K562 (cell line): Measurements from ENCODE around the gene ACTR3C. TPM values are rescaled to one million over a fixed set of nuclear protein-coding genes. Genes with fewer than 3 reads are reported as not detected.

Experiments used
- BRD9 ChIP-seq: fragments of 450-650 bp; IDR thresholded peaks from 2 replicates; pipeline ENCODE4 v1.6.1; 2018; ENCODE audit warnings: low read depth; ENCODE audit not compliant: partially characterized antibody
- DACH1 ChIP-seq: fragments of 450-650 bp; IDR thresholded peaks from 2 replicates; pipeline ENCODE4 v1.6.1; 2018; ENCODE audit not compliant: partially characterized antibody
- GABPA ChIP-seq: fragments of 200-800 bp; sonication (Bioruptor generic); conservative IDR thresholded peaks from 2 replicates; pipeline ENCODE4 v1.6.1; 2016; ENCODE audit warnings: low read depth, missing genetic modification characterization, missing compliant biosample characterization
- GTF2E2 ChIP-seq: fragments of 200-800 bp; sonication (Bioruptor generic); IDR thresholded peaks from 2 replicates; pipeline ENCODE4 v1.6.1; 2016; ENCODE audit warnings: missing genetic modification characterization, missing compliant biosample characterization
- KAT7 ChIP-seq: sonication (generic); formaldehyde crosslinking; IDR thresholded peaks from 2 replicates; pipeline ENCODE4 v1.8.0; 2022; ENCODE audit warnings: missing genetic modification reagents, mild to moderate bottlenecking, borderline replicate concordance
- NRF1 ChIP-seq, 2 experiments: fragments of 450-650 bp; IDR thresholded peaks in 1 of 2; conservative IDR thresholded peaks in 1 of 2; 2 replicates each; pipeline ENCODE4 v1.6.1; 2014; ENCODE audit warnings: mild to moderate bottlenecking in 2 of 2
- PML ChIP-seq: IDR thresholded peaks from 2 replicates; pipeline ENCODE4 v1.6.1; 2012; ENCODE audit warnings: low read length, inconsistent platforms
- POLR2AphosphoS2 ChIP-seq: IDR thresholded peaks from 2 replicates; pipeline ENCODE4 v1.6.1; 2012; ENCODE audit warnings: low read length, improper control_type of control experiment
- POLR2G ChIP-seq: fragments of 200-400 bp; formaldehyde crosslinking; IDR thresholded peaks from 2 replicates; pipeline ENCODE4 v1.6.1; 2017; ENCODE audit warnings: low read depth, mild to moderate bottlenecking, antibody characterized with exemption, low read length, moderate library complexity
- PURB ChIP-seq: sonication (generic); formaldehyde crosslinking; IDR thresholded peaks from 2 replicates; pipeline ENCODE4 v1.9.0; 2021; ENCODE audit warnings: low read depth, mild to moderate bottlenecking, missing genetic modification reagents
- SP2 ChIP-seq: IDR thresholded peaks from 2 replicates; pipeline ENCODE4 v1.6.1; 2011; ENCODE audit warnings: mild to moderate bottlenecking, low read depth, low read length, moderate library complexity; ENCODE audit not compliant: poor library complexity, severe bottlenecking; ENCODE audit errors: extremely low read depth
- ZNF174 ChIP-seq: fragments of 250-450 bp; sonication (Bioruptor Pico); IDR thresholded peaks from 2 replicates; pipeline ENCODE4 v1.4.0; 2020; ENCODE audit warnings: mild to moderate bottlenecking
- ZNF696 ChIP-seq: fragments of 250-450 bp; sonication (Bioruptor Pico); conservative IDR thresholded peaks from 2 replicates; pipeline ENCODE4 v1.4.0; 2020; ENCODE audit warnings: mild to moderate bottlenecking, moderate library complexity
- polyA plus RNA-seq, 8 experiments: library from polyadenylated mRNA; depleted of rRNA in 4 of 8; stranded (reverse) in 5 of 8; unstranded in 3 of 8; fragments of >200 nt; fragmentation: Nextera tagmentation in 2 of 8; fragmentation: Illumina TruSeq in 1 of 8; extraction: Ambion mirVana in 2 of 8; extraction: Trizol in 1 of 8; gene quantifications; 2 replicates each; pipeline versions ENCODE4 v1.2.1 to v1.2.3, GENCODE V29; 2011 to 2014; ENCODE audit warnings: inconsistent platforms in 1 of 8, missing spikeins in 1 of 8
- total RNA-seq, 7 experiments: library from RNA; depleted of rRNA in 6 of 7; stranded (reverse); fragments of >200 nt in 6 of 7; fragmentation: Illumina TruSeq in 2 of 7; extraction: Trizol in 2 of 7; gene quantifications; 2 replicates each; pipeline versions ENCODE4 v1.2.1 to v1.2.3, GENCODE V29; 2011 to 2021; ENCODE audit warnings: low replicate concordance in 1 of 7
- TF ChIP-seq, protein P1 (sequence below): sonication (generic); formaldehyde crosslinking; IDR thresholded peaks from 2 replicates; pipeline ENCODE4 v1.8.1; 2023; ENCODE audit warnings: mild to moderate bottlenecking, missing genetic modification reagents
- TF ChIP-seq, protein P2 (sequence below), 2 experiments: IDR thresholded peaks; 2 replicates each; pipeline ENCODE4 v1.6.1; 2011; ENCODE audit warnings: borderline replicate concordance in 1 of 2, control low read depth in 1 of 2, low read depth in 1 of 2, low read length in 1 of 2, mild to moderate bottlenecking in 1 of 2, mixed read lengths in 1 of 2, moderate library complexity in 1 of 2; ENCODE audit not compliant: insufficient read depth in 1 of 2, insufficient read length in 1 of 2, poor library complexity in 1 of 2, severe bottlenecking in 1 of 2; ENCODE audit errors: extremely low read depth in 1 of 2
- TF ChIP-seq, protein P3 (sequence below): fragments of 450-650 bp; formaldehyde crosslinking; IDR thresholded peaks from 2 replicates; pipeline ENCODE4 v1.4.0; 2022; ENCODE audit warnings: mild to moderate bottlenecking, moderate library complexity
- TF ChIP-seq, protein P4 (sequence below): fragments of 450-650 bp; formaldehyde crosslinking; IDR thresholded peaks from 2 replicates; pipeline ENCODE4 v1.4.0; 2020; ENCODE audit warnings: mild to moderate bottlenecking, moderate library complexity
- TF ChIP-seq, protein P5 (sequence below): fragments of 250-450 bp; sonication (Bioruptor Pico); IDR thresholded peaks from 2 replicates; pipeline ENCODE4 v1.5.1; 2021; ENCODE audit warnings: mild to moderate bottlenecking

Gene ACTR3C
- total and polyA plus RNA-seq, 9 of the 15 experiments (the other 6 are each of a cell fraction or from before 2014, with no cell fraction given) = 9.0 to 35.4 (median 13.3) TPM

DNA sequence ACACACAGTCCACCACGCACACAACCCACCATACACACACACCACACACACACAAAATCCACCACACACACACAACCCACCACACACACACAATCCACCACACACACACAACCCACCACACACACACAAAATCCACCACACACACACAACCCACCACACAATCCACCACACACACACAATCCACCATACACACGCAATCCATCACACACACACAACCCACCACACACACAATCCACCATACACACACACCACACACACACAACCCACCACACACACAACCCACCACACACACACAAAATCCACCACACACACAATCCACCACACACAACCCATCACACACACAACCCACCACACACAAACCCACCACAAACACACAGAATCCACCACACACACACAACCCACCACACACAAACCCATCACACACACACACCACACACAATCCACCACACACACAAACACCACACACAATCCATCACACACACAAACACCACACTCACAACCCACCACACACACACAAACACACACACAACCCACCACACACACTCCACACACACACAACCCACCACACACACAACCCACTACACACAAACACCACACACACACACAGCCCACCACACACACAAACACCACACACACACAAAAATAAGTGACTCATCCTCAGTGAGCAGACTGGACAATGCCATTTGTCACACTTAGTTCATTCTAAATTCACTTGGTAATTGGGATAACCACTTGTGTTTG is 36.4 kb upstream of the ACTR3C start (continued):
- TF ChIP-seq POLR2G (no peak), GTF2E2 (tag) (no peak), NRF1 (conservative IDR thresholded peaks at IDR 0.05 in 1 of 2, IDR thresholded peaks at IDR 0.05 in 1 of 2) (no peak), SP2 (no peak), BRD9 (no peak), ZNF696 (CRISPR knock-in tag) (no peak), GABPA (no peak), DACH1 (no peak), POLR2AphosphoS2 (no peak), PML (no peak), KAT7 (CRISPR knock-in tag) (no peak), PURB (CRISPR knock-in tag) (no peak), ZNF174 (CRISPR knock-in tag) (no peak)
- TF ChIP-seq, protein P1, sequence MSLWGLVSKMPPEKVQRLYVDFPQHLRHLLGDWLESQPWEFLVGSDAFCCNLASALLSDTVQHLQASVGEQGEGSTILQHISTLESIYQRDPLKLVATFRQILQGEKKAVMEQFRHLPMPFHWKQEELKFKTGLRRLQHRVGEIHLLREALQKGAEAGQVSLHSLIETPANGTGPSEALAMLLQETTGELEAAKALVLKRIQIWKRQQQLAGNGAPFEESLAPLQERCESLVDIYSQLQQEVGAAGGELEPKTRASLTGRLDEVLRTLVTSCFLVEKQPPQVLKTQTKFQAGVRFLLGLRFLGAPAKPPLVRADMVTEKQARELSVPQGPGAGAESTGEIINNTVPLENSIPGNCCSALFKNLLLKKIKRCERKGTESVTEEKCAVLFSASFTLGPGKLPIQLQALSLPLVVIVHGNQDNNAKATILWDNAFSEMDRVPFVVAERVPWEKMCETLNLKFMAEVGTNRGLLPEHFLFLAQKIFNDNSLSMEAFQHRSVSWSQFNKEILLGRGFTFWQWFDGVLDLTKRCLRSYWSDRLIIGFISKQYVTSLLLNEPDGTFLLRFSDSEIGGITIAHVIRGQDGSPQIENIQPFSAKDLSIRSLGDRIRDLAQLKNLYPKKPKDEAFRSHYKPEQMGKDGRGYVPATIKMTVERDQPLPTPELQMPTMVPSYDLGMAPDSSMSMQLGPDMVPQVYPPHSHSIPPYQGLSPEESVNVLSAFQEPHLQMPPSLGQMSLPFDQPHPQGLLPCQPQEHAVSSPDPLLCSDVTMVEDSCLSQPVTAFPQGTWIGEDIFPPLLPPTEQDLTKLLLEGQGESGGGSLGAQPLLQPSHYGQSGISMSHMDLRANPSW = no peak
- TF ChIP-seq, protein P2, sequence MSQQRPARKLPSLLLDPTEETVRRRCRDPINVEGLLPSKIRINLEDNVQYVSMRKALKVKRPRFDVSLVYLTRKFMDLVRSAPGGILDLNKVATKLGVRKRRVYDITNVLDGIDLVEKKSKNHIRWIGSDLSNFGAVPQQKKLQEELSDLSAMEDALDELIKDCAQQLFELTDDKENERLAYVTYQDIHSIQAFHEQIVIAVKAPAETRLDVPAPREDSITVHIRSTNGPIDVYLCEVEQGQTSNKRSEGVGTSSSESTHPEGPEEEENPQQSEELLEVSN (IDR thresholded peaks at IDR 0.05; ENCODE audit: borderline replicate concordance in 1 of 2, extremely low read depth in 1 of 2, insufficient read depth in 1 of 2, insufficient read length in 1 of 2, low read depth in 1 of 2, low read length in 1 of 2, poor library complexity in 1 of 2, severe bottlenecking in 1 of 2) = no peak
- TF ChIP-seq, protein P3, sequence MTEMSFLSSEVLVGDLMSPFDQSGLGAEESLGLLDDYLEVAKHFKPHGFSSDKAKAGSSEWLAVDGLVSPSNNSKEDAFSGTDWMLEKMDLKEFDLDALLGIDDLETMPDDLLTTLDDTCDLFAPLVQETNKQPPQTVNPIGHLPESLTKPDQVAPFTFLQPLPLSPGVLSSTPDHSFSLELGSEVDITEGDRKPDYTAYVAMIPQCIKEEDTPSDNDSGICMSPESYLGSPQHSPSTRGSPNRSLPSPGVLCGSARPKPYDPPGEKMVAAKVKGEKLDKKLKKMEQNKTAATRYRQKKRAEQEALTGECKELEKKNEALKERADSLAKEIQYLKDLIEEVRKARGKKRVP (CRISPR knock-in tag) = no peak
- TF ChIP-seq, protein P4, sequence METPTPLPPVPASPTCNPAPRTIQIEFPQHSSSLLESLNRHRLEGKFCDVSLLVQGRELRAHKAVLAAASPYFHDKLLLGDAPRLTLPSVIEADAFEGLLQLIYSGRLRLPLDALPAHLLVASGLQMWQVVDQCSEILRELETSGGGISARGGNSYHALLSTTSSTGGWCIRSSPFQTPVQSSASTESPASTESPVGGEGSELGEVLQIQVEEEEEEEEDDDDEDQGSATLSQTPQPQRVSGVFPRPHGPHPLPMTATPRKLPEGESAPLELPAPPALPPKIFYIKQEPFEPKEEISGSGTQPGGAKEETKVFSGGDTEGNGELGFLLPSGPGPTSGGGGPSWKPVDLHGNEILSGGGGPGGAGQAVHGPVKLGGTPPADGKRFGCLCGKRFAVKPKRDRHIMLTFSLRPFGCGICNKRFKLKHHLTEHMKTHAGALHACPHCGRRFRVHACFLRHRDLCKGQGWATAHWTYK = no peak
- TF ChIP-seq, protein P5, sequence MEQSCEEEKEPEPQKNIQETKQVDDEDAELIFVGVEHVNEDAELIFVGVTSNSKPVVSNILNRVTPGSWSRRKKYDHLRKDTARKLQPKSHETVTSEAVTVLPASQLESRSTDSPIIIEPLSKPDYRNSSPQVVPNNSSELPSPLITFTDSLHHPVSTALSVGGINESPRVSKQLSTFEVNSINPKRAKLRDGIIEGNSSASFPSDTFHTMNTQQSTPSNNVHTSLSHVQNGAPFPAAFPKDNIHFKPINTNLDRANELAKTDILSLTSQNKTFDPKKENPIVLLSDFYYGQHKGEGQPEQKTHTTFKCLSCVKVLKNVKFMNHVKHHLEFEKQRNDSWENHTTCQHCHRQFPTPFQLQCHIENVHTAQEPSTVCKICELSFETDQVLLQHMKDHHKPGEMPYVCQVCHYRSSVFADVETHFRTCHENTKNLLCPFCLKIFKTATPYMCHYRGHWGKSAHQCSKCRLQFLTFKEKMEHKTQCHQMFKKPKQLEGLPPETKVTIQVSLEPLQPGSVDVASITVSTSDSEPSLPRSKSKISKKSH (CRISPR knock-in tag) = no peak
